Gastroesophageal sphincter (tissue), 4 donors: ENCODE measurements around the gene BCOR. TPM values are rescaled to one million over a fixed set of nuclear protein-coding genes. Genes with fewer than 3 reads are reported as not detected.
A peak's percentile ranks its signal among the peaks of the same experiment; 100 is the strongest.

Experiments
- ATAC-seq: fragments of 150-250 bp; one replicate; pipeline ENCODE4 v1.9.1; 2016; ENCODE audit warnings: mild to moderate bottlenecking, moderate library complexity
- H3K27ac ChIP-seq, 4 donors: fragments of 200-600 bp; sonication (generic) in 3 of 4; 1 replicate in 3 of 4; 2 replicates in 1 of 4; pipeline ENCODE4 v1.5.1; 2016 to 2019
- H3K27me3 ChIP-seq: fragments of 200-600 bp; sonication (generic); one replicate; pipeline ENCODE4 v1.5.1; 2019
- H3K36me3 ChIP-seq, 2 donors: fragments of 200-600 bp; sonication (generic); one replicate each; pipeline ENCODE4 v1.5.1; 2019; ENCODE audit warnings: control low read depth in 1 of 2
- H3K4me1 ChIP-seq, 3 donors: fragments of 200-600 bp; sonication (generic); 1 replicate in 2 of 3; 2 replicates in 1 of 3; pipeline ENCODE4 v1.5.1; 2016 to 2019; ENCODE audit warnings: control low read depth in 2 of 3
- H3K4me3 ChIP-seq, 2 donors: fragments of 200-600 bp; sonication (generic); one replicate each; pipeline ENCODE4 v1.5.1; 2019; ENCODE audit warnings: mild to moderate bottlenecking in 1 of 2, moderate library complexity in 1 of 2
- H3K9me3 ChIP-seq, 3 donors: fragments of 200-600 bp; sonication (generic); one replicate each; pipeline ENCODE4 v1.5.1; 2017 to 2019; ENCODE audit warnings: control low read depth in 2 of 3
- EP300 ChIP-seq: sonication (generic); formaldehyde crosslinking; IDR thresholded peaks from one replicate; pipeline ENCODE4 v1.6.1; 2017; ENCODE audit warnings: antibody characterized with exemption, mild to moderate bottlenecking
- POLR2A ChIP-seq, 2 donors: fragments of 450-650 bp; IDR thresholded peaks; one replicate each; pipeline ENCODE4 v1.6.1; 2017; ENCODE audit warnings: antibody characterized with exemption in 2 of 2, mild to moderate bottlenecking in 2 of 2, moderate library complexity in 1 of 2
- POLR2AphosphoS5 ChIP-seq: sonication (generic); formaldehyde crosslinking; IDR thresholded peaks from one replicate; pipeline ENCODE4 v1.6.1; 2017; ENCODE audit warnings: antibody characterized with exemption
- WGBS, 2 donors: methylation state at CpG; one replicate each; pipeline ENCODE4 v1.1.5; 2018; ENCODE audit warnings: low coverage in 1 of 2; 5-methylcytosine and 5-hydroxymethylcytosine counted together
- total RNA-seq, 4 donors: library from RNA; depleted of rRNA; stranded (reverse); fragments of >200 nt; gene quantifications; one replicate each; pipeline ENCODE4 v1.1.0, GENCODE V29; 2016
- TF ChIP-seq, protein P1 (sequence below), 4 experiments: fragments of 200-600 bp in 2 of 4; fragments of 450-650 bp in 2 of 4; sonication (generic) in 1 of 4; IDR thresholded peaks; one replicate each; pipeline ENCODE4 v1.5.1; 2017 to 2019; ENCODE audit warnings: antibody characterized with exemption in 4 of 4, mild to moderate bottlenecking in 2 of 4, moderate library complexity in 2 of 4

The BCOR gene
- total RNA-seq, 4 donors from 2014 or later: 18.4 to 27.4 (median 21.4) TPM

DNA sequence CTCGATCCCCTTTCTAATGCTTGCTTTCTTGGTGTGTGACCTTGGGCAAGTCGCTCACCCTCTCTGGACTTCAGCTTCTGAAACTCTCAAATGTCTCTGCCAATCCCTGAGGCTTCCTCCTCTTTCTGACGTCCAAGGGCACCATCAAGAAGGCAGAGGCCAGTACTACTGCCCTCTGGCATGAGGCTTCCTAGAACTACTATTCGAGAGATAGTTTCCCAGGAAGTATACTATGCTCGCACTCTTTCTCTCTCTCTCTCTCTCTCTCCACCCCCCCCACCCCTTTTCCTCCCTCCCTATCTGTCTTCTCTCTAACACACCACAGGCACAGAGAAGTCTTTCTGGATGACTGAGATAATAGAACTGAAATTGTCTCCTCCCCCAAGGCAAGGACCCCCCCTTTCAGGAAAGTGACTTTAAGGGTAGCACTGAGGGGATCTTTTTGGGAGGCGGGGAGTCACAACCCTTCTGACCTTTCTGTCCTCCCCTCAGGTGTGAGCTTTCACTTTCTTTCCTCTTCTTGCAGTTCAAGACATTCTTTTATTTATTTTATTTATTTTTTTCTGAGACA, 20.0 kb upstream of the BCOR start:
- Histone ChIP-seq H3K27ac (no peak overlapping the region), H3K9me3 (no peaks in the 10 kb centered on the region), H3K36me3 (no peaks in the 10 kb centered on the region), H3K4me3 (no peak overlapping the region), H3K27me3 (no peaks in the 10 kb centered on the region), H3K4me1 (no peaks in the 10 kb centered on the region)
- ATAC-seq: no peak
- 72% methylated on average over 4 to 5 of the region's 6 CpGs for WGBS, 2 donors
- no peak for TF ChIP-seq POLR2A (IDR thresholded peaks at IDR 0.05)
- TF ChIP-seq, protein P1, sequence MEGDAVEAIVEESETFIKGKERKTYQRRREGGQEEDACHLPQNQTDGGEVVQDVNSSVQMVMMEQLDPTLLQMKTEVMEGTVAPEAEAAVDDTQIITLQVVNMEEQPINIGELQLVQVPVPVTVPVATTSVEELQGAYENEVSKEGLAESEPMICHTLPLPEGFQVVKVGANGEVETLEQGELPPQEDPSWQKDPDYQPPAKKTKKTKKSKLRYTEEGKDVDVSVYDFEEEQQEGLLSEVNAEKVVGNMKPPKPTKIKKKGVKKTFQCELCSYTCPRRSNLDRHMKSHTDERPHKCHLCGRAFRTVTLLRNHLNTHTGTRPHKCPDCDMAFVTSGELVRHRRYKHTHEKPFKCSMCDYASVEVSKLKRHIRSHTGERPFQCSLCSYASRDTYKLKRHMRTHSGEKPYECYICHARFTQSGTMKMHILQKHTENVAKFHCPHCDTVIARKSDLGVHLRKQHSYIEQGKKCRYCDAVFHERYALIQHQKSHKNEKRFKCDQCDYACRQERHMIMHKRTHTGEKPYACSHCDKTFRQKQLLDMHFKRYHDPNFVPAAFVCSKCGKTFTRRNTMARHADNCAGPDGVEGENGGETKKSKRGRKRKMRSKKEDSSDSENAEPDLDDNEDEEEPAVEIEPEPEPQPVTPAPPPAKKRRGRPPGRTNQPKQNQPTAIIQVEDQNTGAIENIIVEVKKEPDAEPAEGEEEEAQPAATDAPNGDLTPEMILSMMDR (IDR thresholded peaks at IDR 0.05): no peak
- no peak for TF ChIP-seq EP300
- no peak for TF ChIP-seq POLR2AphosphoS5

DNA sequence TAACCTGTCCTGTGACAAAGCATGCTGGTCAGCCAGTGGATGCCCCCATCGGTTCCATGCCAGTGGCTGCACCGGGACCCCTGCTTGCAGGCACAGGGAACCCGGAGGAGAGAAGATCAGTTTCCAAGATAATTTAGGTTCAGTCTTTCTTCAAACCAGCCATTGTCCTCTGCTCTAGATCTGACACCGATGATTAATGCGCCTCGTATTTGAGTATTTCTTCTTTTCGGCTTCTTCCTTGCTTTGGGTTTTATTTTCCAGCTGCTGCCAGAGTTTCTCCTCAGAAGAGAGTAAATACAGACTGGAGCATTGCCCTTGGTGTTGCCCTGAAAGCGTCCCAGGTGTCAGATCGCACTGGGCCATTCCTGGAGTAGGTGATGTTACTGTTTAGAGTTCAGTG, 19.2 kb upstream of the BCOR start:
- Histone ChIP-seq H3K27me3 (no peaks in the 10 kb centered on the region), H3K9me3 (no peaks in the 10 kb centered on the region), H3K27ac (no peak overlapping the region), H3K4me3 (no peak overlapping the region), H3K36me3 (no peaks in the 10 kb centered on the region), H3K4me1 (no peaks in the 10 kb centered on the region)
- TF ChIP-seq EP300: no peak
- no peak for TF ChIP-seq POLR2AphosphoS5
- TF ChIP-seq, protein P1 (IDR thresholded peaks at IDR 0.05): no peak
- no peak for TF ChIP-seq POLR2A (IDR thresholded peaks at IDR 0.05)
- WGBS, 2 donors: 72 to 96% methylated on average over 5 to 6 of the region's 9 CpGs
- ATAC-seq: no peak

DNA sequence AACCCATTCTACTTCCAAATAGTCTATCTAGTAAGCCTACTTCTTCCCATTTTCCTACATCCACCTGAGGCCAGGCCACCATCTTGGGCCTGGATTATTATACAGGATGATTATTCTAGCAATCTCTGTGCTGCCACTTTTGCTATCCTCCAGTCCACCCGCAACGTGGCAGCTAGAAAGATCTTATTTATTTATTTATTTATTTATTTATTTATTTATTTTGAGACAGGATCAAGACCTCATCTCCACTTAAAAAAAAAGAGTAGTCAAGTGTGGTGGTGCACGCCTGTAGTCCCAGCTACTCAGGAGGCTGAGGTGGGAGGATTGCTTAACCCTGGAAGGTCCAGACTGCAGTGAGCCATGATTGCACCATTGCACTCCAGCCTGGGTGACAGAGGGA, 15.2 kb upstream of the BCOR start:
- no peaks in the 10 kb centered on the region for H3K27me3 ChIP-seq
- no peaks in the 10 kb centered on the region for H3K9me3 ChIP-seq
- H3K4me1 ChIP-seq: peaks cover 0 to 22% (median 6%) of the 10 kb centered on the region in 3 donors
- no peak overlapping the region for H3K27ac ChIP-seq
- no peaks in the 10 kb centered on the region for H3K36me3 ChIP-seq
- ATAC-seq: no peak
- no peak overlapping the region for H3K4me3 ChIP-seq
- TF ChIP-seq EP300 (no peak), POLR2AphosphoS5 (no peak), POLR2A (IDR thresholded peaks at IDR 0.05) (no peak)
- TF ChIP-seq, protein P1 (IDR thresholded peaks at IDR 0.05): no peak
- 100% methylated on average over 1 of the region's 3 CpGs; no CpG with 5 or more reads in 1 of the 2 donors for whole genome bisulfite sequencing, 2 donors

DNA sequence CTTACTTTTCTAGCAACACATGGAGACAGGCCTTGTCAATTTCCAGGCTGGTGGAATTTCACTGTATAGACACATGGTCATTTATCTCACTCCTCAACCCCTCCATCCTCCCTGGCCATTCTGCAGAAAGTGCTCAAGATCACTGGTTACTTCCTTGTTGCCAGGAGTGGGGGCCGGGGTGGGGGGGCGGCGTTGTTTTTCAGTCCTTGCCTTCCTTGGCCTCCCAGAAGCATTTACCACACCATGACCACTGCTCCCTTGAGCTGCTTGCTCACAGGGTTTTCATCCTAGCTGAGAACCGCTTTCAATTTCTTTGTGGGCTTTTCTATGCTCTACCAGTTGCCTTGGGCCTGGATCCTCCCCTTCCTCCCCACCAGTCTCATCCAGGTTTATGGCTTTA, 14.1 kb upstream of the BCOR start:
- Histone ChIP-seq H3K4me3 (no peak overlapping the region), H3K36me3 (no peaks in the 10 kb centered on the region), H3K27ac (no peak overlapping the region), H3K27me3 (no peaks in the 10 kb centered on the region), H3K9me3 (no peaks in the 10 kb centered on the region), H3K4me1 (peaks cover 0 to 34% (median 17%) of the 10 kb centered on the region in 3 donors)
- ATAC-seq: no peak
- WGBS, 2 donors: no CpG with 5 or more reads among the region's 4 CpGs
- TF ChIP-seq POLR2A (IDR thresholded peaks at IDR 0.05) (no peak), POLR2AphosphoS5 (no peak)

DNA sequence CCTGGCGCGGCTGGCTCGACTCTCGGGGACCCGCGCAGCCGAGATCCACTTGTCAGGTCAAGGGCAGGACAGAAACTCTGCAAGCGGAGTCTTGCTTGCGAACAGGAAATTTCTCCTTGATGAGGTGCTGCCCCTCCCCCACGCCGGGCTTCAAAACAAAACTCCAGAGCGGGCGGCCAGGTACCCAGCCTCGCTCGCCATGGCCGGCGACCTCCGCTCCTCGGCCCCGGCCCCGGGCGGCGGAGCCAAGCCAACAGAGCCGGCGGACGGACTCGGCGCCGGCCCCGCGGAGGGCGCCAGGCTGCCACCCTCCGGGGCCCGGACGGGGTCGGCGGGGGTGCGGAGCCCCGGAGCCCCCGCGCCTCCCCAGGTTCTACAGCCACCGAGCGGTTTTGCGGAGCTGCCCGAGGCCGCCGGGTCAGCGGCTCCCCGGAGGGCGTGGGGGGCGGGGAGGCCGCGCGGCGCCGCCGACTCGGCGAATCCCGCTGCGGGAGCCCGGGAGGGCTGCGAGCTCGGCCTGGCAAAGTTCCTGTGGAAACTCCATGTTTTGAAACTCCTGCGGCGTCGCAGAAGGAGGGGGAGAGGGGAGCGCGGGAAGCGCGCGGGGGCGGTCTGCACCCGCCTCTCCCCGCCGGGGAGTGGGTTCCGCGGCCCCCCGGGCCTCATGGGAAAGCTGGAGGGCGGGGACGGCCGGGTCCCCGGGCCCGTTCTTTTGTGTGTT, 11.7 kb upstream of the BCOR start:
- ATAC-seq: peak; percentile 28
- WGBS, 2 donors: 2% methylated on average over 10 of the region's 84 CpGs; no CpG with 5 or more reads in 1 of the 2 donors
- Histone ChIP-seq H3K27ac (peak overlapping the region; percentile 80 to 98 (median 94)), H3K4me1 (peaks cover 0 to 38% (median 18%) of the 10 kb centered on the region in 3 donors), H3K36me3 (no peaks in the 10 kb centered on the region), H3K9me3 (no peaks in the 10 kb centered on the region), H3K4me3 (peak overlapping the region; percentile 50 to 78), H3K27me3 (no peaks in the 10 kb centered on the region)
- no peak for TF ChIP-seq POLR2AphosphoS5
- TF ChIP-seq EP300: no peak
- TF ChIP-seq POLR2A (IDR thresholded peaks at IDR 0.05): no peak
- TF ChIP-seq, protein P1 (IDR thresholded peaks at IDR 0.05): no peak
